Caco-2 (cell line): ENCODE results near the gene ABHD11. TPM values are rescaled to one million over a fixed set of nuclear protein-coding genes. Genes with fewer than 3 reads are reported as not detected.

Experiments used
- BruUV-seq: library from RNA; stranded (reverse); fragments of 400-500 nt; replicated peaks from 2 replicates; lab custom pipeline; 2021; lab: Mats Ljungman, UMichigan
- CTCF ChIA-PET: fragments of 300-600 bp; sonication (Branson Sonifier 250); formaldehyde crosslinking; loops from one replicate; lab custom pipeline; 2022; ENCODE audit warnings: antibody characterized with exemption; lab: Charles Lee
- POLR2A ChIA-PET: fragments of 300-600 bp; sonication (Branson Sonifier 250); formaldehyde crosslinking; loops from one replicate; lab custom pipeline; 2022; ENCODE audit warnings: antibody characterized with exemption; lab: Charles Lee
- DNase-seq, 2 experiments: peaks; one replicate each; pipeline versions ENCODE4 v3.0.0 to v3.0.0-alpha.2; 2020 to 2022
- H3K27me3 ChIP-seq: replicated peaks from 2 replicates; pipeline ENCODE4 v1.6.0; 2011; ENCODE audit warnings: low read length; ENCODE audit not compliant: control insufficient read depth, insufficient read depth
- H3K36me3 ChIP-seq: 2 replicates; pipeline ENCODE4 v1.5.1; 2011; ENCODE audit warnings: low read length; ENCODE audit not compliant: control insufficient read depth, insufficient read depth
- H3K4me1 ChIP-seq: fragments of 250-450 bp; sonication (Bioruptor Pico); 2 replicates; pipeline ENCODE4 v1.5.1; 2020; ENCODE audit warnings: mild to moderate bottlenecking
- H3K4me3 ChIP-seq: 2 replicates; pipeline ENCODE4 v1.5.1; 2011; ENCODE audit warnings: low read depth, mild to moderate bottlenecking, control low read depth, low read length
- H3K9me3 ChIP-seq: fragments of 250-450 bp; sonication (Bioruptor Pico); 2 replicates; pipeline ENCODE4 v1.5.1; 2020; ENCODE audit warnings: mild to moderate bottlenecking, moderate library complexity
- H3K27ac Mint-ChIP-seq: one replicate; pipeline ENCODE4 v1.8.0; 2022; ENCODE audit warnings: mixed read lengths; ENCODE audit not compliant: unreplicated experiment
- H3K27me3 Mint-ChIP-seq: one replicate; pipeline ENCODE4 v1.8.0; 2022; ENCODE audit warnings: mixed read lengths; ENCODE audit not compliant: insufficient read depth, unreplicated experiment
- H3K36me3 Mint-ChIP-seq: one replicate; pipeline ENCODE4 v1.8.0; 2022; ENCODE audit warnings: mild to moderate bottlenecking, mixed read lengths; ENCODE audit not compliant: insufficient read depth, unreplicated experiment
- H3K4me1 Mint-ChIP-seq: one replicate; pipeline ENCODE4 v1.8.0; 2022; ENCODE audit warnings: low read depth, mixed read lengths; ENCODE audit not compliant: unreplicated experiment
- H3K4me3 Mint-ChIP-seq: one replicate; pipeline ENCODE4 v1.8.0; 2022; ENCODE audit warnings: mild to moderate bottlenecking, moderate library complexity, mixed read lengths; ENCODE audit not compliant: unreplicated experiment
- H3K9me3 Mint-ChIP-seq: one replicate; pipeline ENCODE4 v1.8.0; 2022; ENCODE audit warnings: mixed read lengths; ENCODE audit not compliant: unreplicated experiment
- CTCF ChIP-seq, 2 experiments: fragments of 200-600 bp in 1 of 2; IDR thresholded peaks; 1 replicate in 1 of 2; 2 replicates in 1 of 2; pipeline versions ENCODE4 v1.5.1 to v1.8.0; 2011 to 2022; ENCODE audit warnings: antibody characterized with exemption in 1 of 2, control low read depth in 1 of 2, inconsistent platforms in 1 of 2, low read depth in 1 of 2, low read length in 1 of 2, mild to moderate bottlenecking in 1 of 2, moderate library complexity in 1 of 2; ENCODE audit not compliant: insufficient read depth in 1 of 2, severe bottlenecking in 1 of 2, unreplicated experiment in 1 of 2
- intact Hi-C: fragments of 100-400 bp; cut with micrococcal nuclease; formaldehyde crosslinking; loops from one replicate; pipeline ENCODE4 v1.10.0; 2022; ENCODE audit not compliant: unreplicated experiment
- total RNA-seq: library from RNA; stranded (reverse); gene quantifications from 2 replicates; pipeline ENCODE4 v1.2.3, GENCODE V29; 2022

ABHD11 gene
- total RNA-seq, 1 experiment from 2014 or later, result 38.9 TPM

GRCh38 chr7:73746378-73746777 is 7.8 kb upstream of the ABHD11 start:
- ChIA-PET POLR2A (interaction anchor here (1.2 kb wide), 1 partner anchor 87 kb away, joined by 3 read pairs; no protein-coding TSS in a partner anchor), CTCF (no interaction called here)

GRCh38 chr7:73742753-73743641 is 4.4 kb upstream of the ABHD11 start:
- Mint-ChIP-seq H3K36me3 (peaks cover 54% of the 10 kb centered on the region), H3K27me3 (no peaks in the 10 kb centered on the region), H3K4me1 (peaks cover 31% of the 10 kb centered on the region), H3K27ac (peak overlapping the region; percentile 100), H3K9me3 (no peaks in the 10 kb centered on the region), H3K4me3 (peak overlapping the region; percentile 70)
- TF ChIP-seq CTCF (IDR thresholded peaks at IDR 0.05; ENCODE audit: insufficient read depth in 1 of 2, low read depth in 1 of 2, low read length in 1 of 2, severe bottlenecking in 1 of 2, unreplicated experiment in 1 of 2), result peak in 1 of 2 experiments; percentile 5
- peak overlapping the region; percentile 34 for H3K4me3 ChIP-seq
- no peaks in the 10 kb centered on the region for H3K27me3 ChIP-seq
- intact Hi-C loops, result loop anchor here (1.0 kb wide), 4 partner anchors 27 to 89 kb away; partner anchors contain the start of gene CLDN3
- ChIA-PET CTCF (interaction anchor here (1.1 to 1.2 kb wide), 3 partner anchors 8 to 86 kb away, joined by 3 to 5 read pairs (median 3); partner anchors contain the start of gene CLDN3), POLR2A (interaction anchor here (0.5 to 6.5 kb wide), 13 partner anchors 9 to 517 kb away, joined by 3 to 127 read pairs (median 4); partner anchors contain the start of genes CLDN3, CLDN4 and METTL27)
- BruUV-seq, result TSS peak; percentile 20
- no peaks in the 10 kb centered on the region for H3K36me3 ChIP-seq
- peaks cover 38% of the 10 kb centered on the region for H3K4me1 ChIP-seq
- DNase-seq, result peak; percentile 100
- H3K9me3 ChIP-seq, result no peaks in the 10 kb centered on the region

More at GRCh38 chr7:73746378-73746777, 7.8 kb upstream of the ABHD11 start:
- Mint-ChIP-seq H3K9me3 (no peaks in the 10 kb centered on the region), H3K4me1 (peaks cover 40% of the 10 kb centered on the region), H3K4me3 (no peak overlapping the region), H3K36me3 (peaks cover 31% of the 10 kb centered on the region), H3K27ac (peak overlapping the region; percentile 49), H3K27me3 (no peaks in the 10 kb centered on the region)
- Histone ChIP-seq H3K4me1 (peaks cover 21% of the 10 kb centered on the region), H3K4me3 (no peak overlapping the region), H3K9me3 (no peaks in the 10 kb centered on the region), H3K27me3 (no peaks in the 10 kb centered on the region), H3K36me3 (no peaks in the 10 kb centered on the region)
- intact Hi-C loops, result no loop called here
- TF ChIP-seq CTCF (IDR thresholded peaks at IDR 0.05; ENCODE audit: insufficient read depth in 1 of 2, low read depth in 1 of 2, low read length in 1 of 2, severe bottlenecking in 1 of 2, unreplicated experiment in 1 of 2), result no peak
- no peak for DNase-seq
- BruUV-seq, result no TSS peak

- ChIA-PET CTCF (interaction anchor here (1.1 kb wide), 2 partner anchors 28 to 87 kb away, joined by 3 to 5 read pairs; partner anchors contain the start of gene CLDN3), POLR2A (interaction anchor here (0.5 to 6.5 kb wide), 13 partner anchors 8 to 186 kb away, joined by 3 to 127 read pairs (median 4); partner anchors contain the start of genes CLDN3, CLDN4 and METTL27)
- peak overlapping the region; percentile 70 for H3K4me3 Mint-ChIP-seq
- Histone ChIP-seq H3K4me3 (peak overlapping the region; percentile 34), H3K9me3 (no peaks in the 10 kb centered on the region), H3K4me1 (peaks cover 44% of the 10 kb centered on the region), H3K27me3 (no peaks in the 10 kb centered on the region), H3K36me3 (peaks cover 1% of the 10 kb centered on the region)
- no peaks in the 10 kb centered on the region for H3K27me3 Mint-ChIP-seq
- peaks cover 31% of the 10 kb centered on the region for H3K4me1 Mint-ChIP-seq
- H3K36me3 Mint-ChIP-seq, result peaks cover 54% of the 10 kb centered on the region
- no TSS peak for BruUV-seq
- H3K27ac Mint-ChIP-seq, result peak overlapping the region; percentile 100
- DNase-seq, result peak; percentile 95 to 98
- peak in 1 of 2 experiments; percentile 18 for TF ChIP-seq CTCF (IDR thresholded peaks at IDR 0.05; ENCODE audit: insufficient read depth in 1 of 2, low read depth in 1 of 2, low read length in 1 of 2, severe bottlenecking in 1 of 2, unreplicated experiment in 1 of 2)
- intact Hi-C loops, result no loop called here
- H3K9me3 Mint-ChIP-seq, result no peaks in the 10 kb centered on the region
Observed at GRCh38 chr7:73742338-73742752, 3.7 kb upstream of the ABHD11 start.
